ENCODE data around the gene CSRP2. TPM values are rescaled to one million over a fixed set of nuclear protein-coding genes. Genes with fewer than 3 reads are reported as not detected.

CSRP2 gene
- total RNA-seq, 1 donor from 2014 or later: 52.9 TPM

DNA sequence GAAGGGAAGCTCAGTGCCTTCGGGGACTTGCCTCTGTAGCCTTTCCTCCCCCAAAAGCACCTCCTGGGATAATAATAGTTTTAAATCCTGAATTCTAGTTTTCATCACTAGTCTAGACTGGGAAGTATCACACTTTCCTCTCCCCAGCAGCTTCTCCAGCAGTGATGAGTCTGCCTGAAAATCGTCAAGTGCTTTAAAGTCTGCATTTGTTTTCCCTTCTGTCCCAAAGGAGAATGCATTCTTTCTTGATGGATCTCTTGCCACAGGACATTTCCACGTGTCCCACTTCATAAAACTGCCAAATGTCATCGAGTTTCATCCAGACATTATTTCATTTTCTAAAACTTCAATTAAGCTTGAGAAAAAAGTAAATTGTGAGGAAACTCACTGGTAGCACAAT, 15.0 kb downstream of the CSRP2 start:
- TF ChIP-seq, protein P1, sequence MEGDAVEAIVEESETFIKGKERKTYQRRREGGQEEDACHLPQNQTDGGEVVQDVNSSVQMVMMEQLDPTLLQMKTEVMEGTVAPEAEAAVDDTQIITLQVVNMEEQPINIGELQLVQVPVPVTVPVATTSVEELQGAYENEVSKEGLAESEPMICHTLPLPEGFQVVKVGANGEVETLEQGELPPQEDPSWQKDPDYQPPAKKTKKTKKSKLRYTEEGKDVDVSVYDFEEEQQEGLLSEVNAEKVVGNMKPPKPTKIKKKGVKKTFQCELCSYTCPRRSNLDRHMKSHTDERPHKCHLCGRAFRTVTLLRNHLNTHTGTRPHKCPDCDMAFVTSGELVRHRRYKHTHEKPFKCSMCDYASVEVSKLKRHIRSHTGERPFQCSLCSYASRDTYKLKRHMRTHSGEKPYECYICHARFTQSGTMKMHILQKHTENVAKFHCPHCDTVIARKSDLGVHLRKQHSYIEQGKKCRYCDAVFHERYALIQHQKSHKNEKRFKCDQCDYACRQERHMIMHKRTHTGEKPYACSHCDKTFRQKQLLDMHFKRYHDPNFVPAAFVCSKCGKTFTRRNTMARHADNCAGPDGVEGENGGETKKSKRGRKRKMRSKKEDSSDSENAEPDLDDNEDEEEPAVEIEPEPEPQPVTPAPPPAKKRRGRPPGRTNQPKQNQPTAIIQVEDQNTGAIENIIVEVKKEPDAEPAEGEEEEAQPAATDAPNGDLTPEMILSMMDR (IDR thresholded peaks at IDR 0.05; ENCODE audit: insufficient read depth, low read length, poor library complexity, severe bottlenecking): no peak
- DNase-seq (ENCODE audit: low read depth): no peak
- Histone ChIP-seq H3K27me3 (ENCODE audit: control insufficient read depth, insufficient read depth, low read length) (no peaks in the 10 kb centered on the region), H3K36me3 (ENCODE audit: control insufficient read depth, insufficient read depth, low read length) (peaks cover 2% of the 10 kb centered on the region), H3K4me3 (ENCODE audit: low read depth, low read length) (no peak overlapping the region)

DNA sequence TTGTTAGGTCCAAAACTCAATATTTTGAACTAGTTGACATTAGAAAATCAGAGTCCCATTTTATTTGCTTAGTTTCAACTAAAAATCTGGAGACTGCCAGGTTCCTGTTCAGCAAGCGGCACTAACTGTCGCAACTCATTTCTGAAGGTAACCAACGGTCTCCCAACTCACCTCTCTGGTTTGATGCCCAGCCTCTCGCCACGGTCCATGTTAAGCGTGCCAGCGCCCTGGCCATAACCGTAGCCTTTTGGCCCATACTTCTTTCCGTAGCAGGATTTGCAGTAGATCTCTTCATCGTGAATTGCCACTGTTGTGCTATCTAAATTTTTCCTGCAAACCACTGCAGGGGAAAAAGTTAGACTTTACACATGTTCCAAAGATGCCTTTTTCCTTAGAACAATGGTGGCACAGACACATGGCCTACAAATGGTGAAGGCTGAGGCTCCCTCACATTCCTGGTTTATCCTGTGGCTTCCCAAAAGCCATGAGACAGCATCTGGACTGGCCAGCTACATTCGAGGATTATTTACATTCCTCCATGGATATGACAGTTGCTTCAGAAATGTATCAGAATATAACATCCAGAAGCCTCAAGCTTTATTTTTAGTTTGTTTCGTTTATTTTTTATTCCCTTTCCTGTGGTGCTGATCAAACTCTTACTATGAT, 15.7 kb downstream of the CSRP2 start:
- Histone ChIP-seq H3K36me3 (ENCODE audit: control insufficient read depth, insufficient read depth, low read length) (peaks cover 2% of the 10 kb centered on the region), H3K27me3 (ENCODE audit: control insufficient read depth, insufficient read depth, low read length) (no peaks in the 10 kb centered on the region), H3K4me3 (ENCODE audit: low read depth, low read length) (no peak overlapping the region)
- no peak for DNase-seq (ENCODE audit: low read depth)
- TF ChIP-seq, protein P1 (IDR thresholded peaks at IDR 0.05; ENCODE audit: insufficient read depth, low read length, poor library complexity, severe bottlenecking): no peak

DNA sequence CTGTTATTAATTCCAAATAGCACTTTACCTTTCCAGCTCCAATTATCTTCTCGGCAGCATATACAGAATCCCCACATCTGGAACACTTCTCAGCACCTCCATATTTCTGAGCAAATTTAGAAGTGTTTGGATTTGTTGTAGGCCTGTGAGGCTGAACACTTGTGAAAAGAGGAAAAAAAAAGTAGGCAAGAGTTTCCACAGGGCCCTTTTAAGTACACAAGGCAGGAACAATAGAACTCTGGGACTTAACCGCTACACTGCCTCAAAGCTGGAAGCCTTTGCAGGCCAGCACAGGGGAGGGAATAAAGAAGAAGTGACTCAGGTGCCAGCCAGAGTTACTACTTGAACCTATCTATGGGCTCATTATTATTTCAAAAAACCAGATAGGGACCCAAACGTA, 18.6 kb downstream of the CSRP2 start:
- H3K27me3 ChIP-seq (ENCODE audit: control insufficient read depth, insufficient read depth, low read length): no peaks in the 10 kb centered on the region
- H3K4me3 ChIP-seq (ENCODE audit: low read depth, low read length): no peak overlapping the region
- DNase-seq (ENCODE audit: low read depth): no peak
- TF ChIP-seq, protein P1 (IDR thresholded peaks at IDR 0.05; ENCODE audit: insufficient read depth, low read length, poor library complexity, severe bottlenecking): no peak
- H3K36me3 ChIP-seq (ENCODE audit: control insufficient read depth, insufficient read depth, low read length): peaks cover 2% of the 10 kb centered on the region

DNA sequence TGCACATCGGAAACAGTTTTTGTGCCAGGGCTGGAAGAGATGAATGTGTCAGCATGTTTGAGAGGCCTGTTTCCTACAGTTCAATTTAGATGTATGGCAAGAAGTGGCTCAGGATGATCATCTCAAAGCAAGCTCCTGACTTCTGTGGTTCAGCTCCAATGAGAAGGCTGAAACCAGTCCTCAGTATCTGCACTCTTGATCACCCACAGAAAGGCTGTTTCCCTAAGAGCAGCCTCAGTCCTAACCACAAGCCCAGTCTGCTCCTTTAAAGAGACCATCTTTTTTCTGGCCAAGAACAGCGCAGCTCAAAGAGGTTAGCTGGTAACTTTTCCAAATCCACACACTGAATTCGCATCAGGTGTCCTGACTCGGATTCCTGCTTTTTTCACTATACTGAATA, 19.2 kb downstream of the CSRP2 start:
- Histone ChIP-seq H3K36me3 (ENCODE audit: control insufficient read depth, insufficient read depth, low read length) (peaks cover 2% of the 10 kb centered on the region), H3K4me3 (ENCODE audit: low read depth, low read length) (no peak overlapping the region), H3K27me3 (ENCODE audit: control insufficient read depth, insufficient read depth, low read length) (no peaks in the 10 kb centered on the region)
- TF ChIP-seq, protein P1 (IDR thresholded peaks at IDR 0.05; ENCODE audit: insufficient read depth, low read length, poor library complexity, severe bottlenecking): no peak
- DNase-seq (ENCODE audit: low read depth): no peak

DNA sequence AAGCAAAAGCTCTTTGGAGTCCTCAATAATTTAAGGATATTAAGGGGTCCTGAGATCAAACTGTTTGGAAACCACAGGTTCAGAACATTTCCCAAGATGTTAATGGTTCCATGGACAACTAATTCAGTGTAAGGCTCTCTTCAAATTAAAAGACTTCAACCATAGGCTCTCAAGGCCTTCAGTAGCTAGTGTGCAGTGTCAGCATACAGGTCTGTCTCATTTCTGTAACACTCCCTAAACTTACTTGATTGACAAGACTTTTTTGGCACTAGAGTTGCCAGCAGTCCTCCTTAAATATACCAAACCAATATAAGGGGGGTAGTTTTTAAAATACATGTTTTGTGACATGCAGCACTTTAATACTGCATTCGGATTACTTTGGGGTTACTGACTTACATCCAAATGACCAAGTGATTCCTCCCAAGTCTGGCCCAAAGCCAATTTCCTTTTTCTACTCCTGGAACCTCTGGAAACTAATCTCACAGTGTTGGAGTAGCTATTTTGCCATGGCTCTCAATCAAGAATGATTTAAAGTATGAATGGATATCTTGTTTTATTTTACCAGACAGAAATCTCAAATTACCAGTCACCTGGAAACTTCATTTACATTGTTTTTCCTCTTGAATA, 22.7 kb downstream of the CSRP2 start:
- H3K4me3 ChIP-seq (ENCODE audit: low read depth, low read length): no peak overlapping the region
- TF ChIP-seq, protein P1 (IDR thresholded peaks at IDR 0.05; ENCODE audit: insufficient read depth, low read length, poor library complexity, severe bottlenecking): no peak
- no peak for DNase-seq (ENCODE audit: low read depth)
- H3K27me3 ChIP-seq (ENCODE audit: control insufficient read depth, insufficient read depth, low read length): no peaks in the 10 kb centered on the region
- peaks cover 2% of the 10 kb centered on the region for H3K36me3 ChIP-seq (ENCODE audit: control insufficient read depth, insufficient read depth, low read length)

DNA sequence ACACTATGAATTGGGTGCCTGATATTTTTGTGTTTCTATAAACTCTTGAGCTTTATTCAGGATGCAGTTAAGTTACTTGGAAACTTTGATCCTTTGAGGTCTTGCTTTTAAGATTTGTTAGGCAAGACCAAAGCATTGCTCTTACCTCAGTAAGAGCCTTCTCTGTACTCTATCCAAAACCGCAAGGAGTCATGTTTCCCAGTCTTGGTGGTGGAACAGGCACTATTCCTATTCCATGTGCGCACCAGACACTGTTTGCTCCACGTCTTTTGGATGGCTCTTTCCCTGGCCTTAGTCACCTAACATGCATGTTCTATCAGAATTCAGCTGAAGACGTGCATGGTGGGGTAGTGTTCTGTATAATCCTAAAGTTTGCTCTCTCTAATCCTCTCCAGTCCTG, 23.5 kb downstream of the CSRP2 start:
- TF ChIP-seq, protein P1 (IDR thresholded peaks at IDR 0.05; ENCODE audit: insufficient read depth, low read length, poor library complexity, severe bottlenecking): no peak

More for the DNA sequence above, 23.5 kb downstream of the CSRP2 start:
- H3K4me3 ChIP-seq (ENCODE audit: low read depth, low read length): no peak overlapping the region
- H3K36me3 ChIP-seq (ENCODE audit: control insufficient read depth, insufficient read depth, low read length): peaks cover 2% of the 10 kb centered on the region
- no peak for DNase-seq (ENCODE audit: low read depth)
- no peaks in the 10 kb centered on the region for H3K27me3 ChIP-seq (ENCODE audit: control insufficient read depth, insufficient read depth, low read length)

Data from kidney epithelial cell (primary cell).